ENCODE measurements around the gene MPC2. TPM values are rescaled to one million over a fixed set of nuclear protein-coding genes. Genes with fewer than 3 reads are reported as not detected.

The MPC2 gene
- total RNA-seq, 1 experiment from 2014 or later, result 32.9 TPM

DNA sequence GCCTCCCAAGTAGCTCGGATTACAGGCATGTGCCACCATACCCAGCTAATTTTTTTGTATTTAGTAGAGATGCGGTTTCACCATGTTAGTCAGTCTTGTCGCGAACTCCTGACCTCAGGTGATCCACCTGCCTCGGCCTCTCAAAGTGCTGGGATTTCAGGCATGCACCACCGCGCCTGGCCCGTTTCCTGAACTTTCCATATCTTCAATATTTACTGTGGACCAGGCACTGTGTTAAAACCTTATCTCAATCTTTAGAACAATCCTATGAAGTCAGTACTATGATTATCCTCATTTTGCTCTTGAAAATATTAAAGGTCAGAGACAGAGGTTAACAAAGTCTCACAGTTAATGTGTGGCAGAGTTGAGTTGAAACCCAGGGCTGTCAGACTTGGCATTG lies 21.3 kb downstream of the MPC2 start:
- Histone ChIP-seq H3K4ac (ENCODE audit: low read depth, low read length) (no peak overlapping the region), H3K9ac (ENCODE audit: extremely low read depth, insufficient read length, low read length) (no peak overlapping the region), H3K23ac (ENCODE audit: insufficient read length, low read depth, low read length) (no peak overlapping the region), H4K91ac (ENCODE audit: insufficient read length, low read depth, low read length) (no peak overlapping the region), H2BK120ac (ENCODE audit: low read depth, low read length, poor library complexity, severe bottlenecking) (no peak overlapping the region), H3K4me2 (ENCODE audit: insufficient read depth, insufficient read length, low read length) (no peak overlapping the region), H3K14ac (ENCODE audit: insufficient read depth, low read length) (no peak overlapping the region), H3K9me3 (ENCODE audit: control insufficient read depth, low read depth, low read length) (peaks cover under 1% of the 10 kb centered on the region), H2BK20ac (ENCODE audit: low read depth, low read length, poor library complexity, severe bottlenecking) (no peak overlapping the region), H3K18ac (ENCODE audit: insufficient read length, low read depth, low read length) (no peak overlapping the region), H3K4me1 (ENCODE audit: insufficient read depth, low read length) (peaks cover 2% of the 10 kb centered on the region; the same call in 1 of the 2 replicates), H2BK15ac (ENCODE audit: low read depth, low read length) (no peak overlapping the region), H3K27ac (ENCODE audit: insufficient read length, low read depth, low read length) (no peak overlapping the region), H3K79me1 (ENCODE audit: insufficient read depth, low read depth, low read length, poor library complexity, severe bottlenecking) (no peaks in the 10 kb centered on the region), H2BK12ac (ENCODE audit: insufficient read length, low read depth, low read length) (no peak overlapping the region), H3K56ac (ENCODE audit: insufficient read length, low read depth, low read length) (no peak overlapping the region), H4K8ac (replicated peaks; ENCODE audit: insufficient read length, low read depth, low read length) (no peak overlapping the region), H3K27me3 (ENCODE audit: insufficient read depth, low read length) (no peaks in the 10 kb centered on the region), H3K79me2 (ENCODE audit: insufficient read depth, low read length) (no peaks in the 10 kb centered on the region), H3T11ph (ENCODE audit: low read length) (no peak overlapping the region), H4K5ac (ENCODE audit: insufficient read length, low read depth, low read length) (no peak overlapping the region), H4K20me1 (ENCODE audit: control insufficient read depth, insufficient read depth, insufficient read length) (no peaks in the 10 kb centered on the region), H2BK5ac (ENCODE audit: insufficient read length, low read length) (no peak overlapping the region), H3K23me2 (ENCODE audit: insufficient read length, low read depth, low read length, poor library complexity, severe bottlenecking) (no peaks in the 10 kb centered on the region), H2AK5ac (ENCODE audit: insufficient read length, low read length) (no peak overlapping the region), H2AFZ (ENCODE audit: low read length) (no peak overlapping the region)
- no peak for DNase-seq
- Mint-ChIP-seq H3K4me3 (no peak overlapping the region), H3K4me1 (peaks cover 18 to 22% of the 10 kb centered on the region in 2 experiments), H3K36me3 (ENCODE audit: insufficient read depth in 1 of 3, low read depth in 3 of 3) (peaks cover 0 to 4% (median under 1%) of the 10 kb centered on the region in 3 experiments; a peak in 3 of 7 replicates), H3K27ac (no peak overlapping the region), H3K9me3 (peaks cover 0 to 3% of the 10 kb centered on the region in 2 experiments; a peak in 2 of 5 replicates), H3K27me3 (ENCODE audit: low read depth) (no peaks in the 10 kb centered on the region)
- TF ChIP-seq, protein P1, sequence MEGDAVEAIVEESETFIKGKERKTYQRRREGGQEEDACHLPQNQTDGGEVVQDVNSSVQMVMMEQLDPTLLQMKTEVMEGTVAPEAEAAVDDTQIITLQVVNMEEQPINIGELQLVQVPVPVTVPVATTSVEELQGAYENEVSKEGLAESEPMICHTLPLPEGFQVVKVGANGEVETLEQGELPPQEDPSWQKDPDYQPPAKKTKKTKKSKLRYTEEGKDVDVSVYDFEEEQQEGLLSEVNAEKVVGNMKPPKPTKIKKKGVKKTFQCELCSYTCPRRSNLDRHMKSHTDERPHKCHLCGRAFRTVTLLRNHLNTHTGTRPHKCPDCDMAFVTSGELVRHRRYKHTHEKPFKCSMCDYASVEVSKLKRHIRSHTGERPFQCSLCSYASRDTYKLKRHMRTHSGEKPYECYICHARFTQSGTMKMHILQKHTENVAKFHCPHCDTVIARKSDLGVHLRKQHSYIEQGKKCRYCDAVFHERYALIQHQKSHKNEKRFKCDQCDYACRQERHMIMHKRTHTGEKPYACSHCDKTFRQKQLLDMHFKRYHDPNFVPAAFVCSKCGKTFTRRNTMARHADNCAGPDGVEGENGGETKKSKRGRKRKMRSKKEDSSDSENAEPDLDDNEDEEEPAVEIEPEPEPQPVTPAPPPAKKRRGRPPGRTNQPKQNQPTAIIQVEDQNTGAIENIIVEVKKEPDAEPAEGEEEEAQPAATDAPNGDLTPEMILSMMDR (conservative IDR thresholded peaks at IDR 0.05), result no peak
- WGBS (ENCODE audit: extremely low coverage, insufficient read length, low lambda C conversion rate), result no CpG with 5 or more reads among the region's 8 CpGs

Data from H9 (cell line).